BLaER1 (cell line): ENCODE data around the gene CTSZ.
"Not testable (repeated sequence)": the region's sequence is repeated elsewhere in the genome, so short reads cannot be mapped to it uniquely, and the experiment has no call there.

Experiments
- H3K27ac ChIP-seq: shearing (Covaris generic); formaldehyde crosslinking; 2 replicates; pipeline ENCODE4 v1.8.1; 2022
- H3K27me3 ChIP-seq: shearing (Covaris generic); formaldehyde crosslinking; 2 replicates; pipeline ENCODE4 v1.8.1; 2022
- H3K36me3 ChIP-seq: shearing (Covaris generic); formaldehyde crosslinking; 2 replicates; pipeline ENCODE4 v1.8.1; 2022
- H3K4me1 ChIP-seq: shearing (Covaris generic); formaldehyde crosslinking; 2 replicates; pipeline ENCODE4 v1.8.1; 2022
- H3K4me2 ChIP-seq: shearing (Covaris generic); formaldehyde crosslinking; 2 replicates; pipeline ENCODE4 v1.8.1; 2022
- H3K4me3 ChIP-seq: shearing (Covaris generic); formaldehyde crosslinking; 2 replicates; pipeline ENCODE4 v1.8.1; 2022
- H3K9ac ChIP-seq: shearing (Covaris generic); formaldehyde crosslinking; 2 replicates; pipeline ENCODE4 v1.8.1; 2022
- H3K9me3 ChIP-seq: shearing (Covaris generic); formaldehyde crosslinking; 2 replicates; pipeline ENCODE4 v1.8.1; 2022
- H4K20me1 ChIP-seq: shearing (Covaris generic); formaldehyde crosslinking; 2 replicates; pipeline ENCODE4 v1.8.1; 2022
- Cebpa-rat ChIP-seq: shearing (Covaris generic); IDR thresholded peaks from 2 replicates; pipeline ENCODE4 v1.8.1; 2022

CTSZ gene

DNA sequence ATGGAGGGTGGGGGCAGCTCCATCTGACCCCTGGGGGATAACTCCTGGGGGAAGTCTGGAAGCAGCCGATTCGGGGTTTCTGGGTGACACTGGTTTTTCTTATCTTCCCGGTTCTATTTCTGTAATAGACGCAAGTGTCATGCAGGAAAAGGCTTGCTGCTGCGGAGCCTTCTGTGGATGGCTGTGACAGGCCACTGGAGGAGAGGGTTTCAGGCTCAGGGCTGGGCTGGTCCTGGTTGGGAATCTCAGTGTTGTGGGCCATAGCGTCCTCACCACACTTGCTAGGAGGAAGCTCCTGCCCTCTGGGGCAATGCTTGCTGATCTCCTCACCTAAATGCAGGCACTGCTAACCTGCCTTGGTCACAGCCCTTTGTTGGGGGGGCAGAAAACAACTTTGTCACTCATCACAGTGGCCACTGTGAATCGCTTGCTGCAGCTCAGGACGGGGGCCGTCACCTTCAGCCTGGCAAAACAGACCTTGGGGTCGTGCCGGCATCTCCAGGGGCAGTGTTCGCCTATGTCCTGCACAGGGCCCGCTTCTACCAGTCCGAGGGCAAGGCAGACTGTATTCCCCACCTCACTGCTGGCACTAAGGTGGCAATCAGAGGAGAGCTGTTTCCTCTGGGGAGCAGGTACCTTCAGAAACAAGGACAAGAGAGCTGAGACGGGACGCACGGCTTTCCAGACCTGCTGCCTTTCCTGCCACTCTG lies 7.8 kb upstream of the CTSZ start:
- no peak overlapping the region for H3K4me3 ChIP-seq
- no peak overlapping the region for H3K27ac ChIP-seq
- H3K27me3 ChIP-seq, result no peaks in the 10 kb centered on the region
- H3K36me3 ChIP-seq, result no peaks in the 10 kb centered on the region
- H3K9ac ChIP-seq, result no peak overlapping the region
- no peaks in the 10 kb centered on the region for H3K9me3 ChIP-seq
- H4K20me1 ChIP-seq, result no peaks in the 10 kb centered on the region
- TF ChIP-seq Cebpa-rat, result no peak
- peaks cover 36% of the 10 kb centered on the region for H3K4me1 ChIP-seq
- peak overlapping the region; percentile 4; the same call in 1 of the 2 replicates for H3K4me2 ChIP-seq

DNA sequence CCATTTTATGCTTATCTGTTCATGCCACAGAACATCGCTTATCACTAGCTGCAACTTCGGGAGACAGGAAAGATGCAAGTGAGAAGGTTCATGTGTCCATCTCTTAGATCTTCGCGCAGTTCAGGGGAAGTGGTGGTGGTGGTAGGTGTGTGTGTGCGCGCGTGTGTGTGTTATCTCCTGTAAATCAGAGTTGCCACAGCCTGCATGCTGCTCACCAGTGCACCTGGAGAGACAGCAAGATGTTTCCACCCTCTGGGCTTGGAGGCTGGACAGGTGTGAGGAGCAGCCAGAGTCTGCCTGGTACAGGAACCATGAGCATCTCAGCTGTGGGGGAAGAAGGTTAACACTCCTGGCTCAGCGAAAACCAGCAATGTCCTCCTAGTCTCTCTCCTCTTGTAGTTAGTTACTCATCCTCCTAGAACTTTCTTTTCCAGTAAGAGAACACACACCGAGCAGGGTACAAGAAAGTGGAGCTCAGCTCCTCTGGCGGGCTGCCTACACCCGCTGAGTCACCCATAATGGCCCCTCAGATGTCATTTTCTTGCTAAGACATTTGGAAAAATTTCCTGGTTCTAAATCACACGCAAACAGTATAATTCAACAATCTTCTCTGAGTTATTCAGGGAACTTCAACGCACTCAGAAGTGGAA lies 7.0 kb upstream of the CTSZ start:
- no peak for TF ChIP-seq Cebpa-rat
- H3K9ac ChIP-seq, result no peak overlapping the region
- H3K4me2 ChIP-seq, result no peak overlapping the region
- no peaks in the 10 kb centered on the region for H3K36me3 ChIP-seq
- no peaks in the 10 kb centered on the region for H3K9me3 ChIP-seq
- H3K4me3 ChIP-seq, result no peak overlapping the region
- H3K27me3 ChIP-seq, result no peaks in the 10 kb centered on the region
- H3K4me1 ChIP-seq, result peaks cover 36% of the 10 kb centered on the region
- H4K20me1 ChIP-seq, result no peaks in the 10 kb centered on the region
- no peak overlapping the region for H3K27ac ChIP-seq

DNA sequence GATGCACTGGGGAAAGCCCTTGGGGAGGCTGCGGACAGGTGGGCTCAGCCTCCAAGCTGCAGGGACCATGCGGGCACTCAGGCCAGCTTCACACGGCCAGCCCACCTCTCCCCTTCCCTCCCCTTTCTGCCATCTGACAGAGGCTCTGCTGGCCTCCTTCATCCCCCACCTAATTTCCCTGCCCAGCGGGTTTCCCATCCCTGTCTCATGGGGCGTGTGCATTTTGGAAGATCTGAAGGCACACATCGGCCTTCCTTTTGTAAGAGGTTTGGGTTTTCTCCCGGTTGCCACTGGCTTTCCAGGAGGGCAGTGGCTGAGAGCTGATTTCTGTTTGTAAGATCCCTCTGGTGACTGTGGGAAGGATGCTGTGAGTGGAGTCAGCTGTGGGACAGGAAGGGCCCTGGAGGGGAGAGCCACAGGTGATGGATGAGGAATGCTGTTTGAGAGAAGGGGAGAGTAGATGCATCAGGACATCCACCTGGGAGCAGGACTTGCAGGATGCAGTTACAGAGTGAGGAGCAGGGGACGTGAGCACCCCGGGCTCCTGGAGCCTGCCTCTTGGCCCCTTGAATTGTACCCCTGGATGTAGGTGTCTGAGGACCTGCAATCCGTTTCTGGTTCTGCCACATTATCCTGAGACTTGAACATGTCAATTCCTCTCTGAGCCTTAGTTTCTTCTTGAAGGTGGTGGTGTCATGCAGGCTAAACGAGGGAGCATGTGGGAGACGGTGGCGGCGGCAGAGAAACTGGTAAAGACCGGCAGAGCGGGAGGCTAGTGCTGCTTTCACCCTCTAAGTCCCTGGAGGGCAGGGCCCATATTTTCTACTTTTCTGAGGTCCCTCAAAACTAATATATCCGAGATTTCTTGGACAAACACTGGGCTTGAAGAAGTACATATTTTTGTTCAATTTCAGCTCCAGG lies 6.2 kb upstream of the CTSZ start:
- no peak for TF ChIP-seq Cebpa-rat
- H3K36me3 ChIP-seq, result no peaks in the 10 kb centered on the region
- H3K27me3 ChIP-seq, result no peaks in the 10 kb centered on the region; the same call in 1 of the 2 replicates
- no peak overlapping the region for H3K27ac ChIP-seq
- no peaks in the 10 kb centered on the region for H3K9me3 ChIP-seq
- no peak overlapping the region for H3K4me3 ChIP-seq
- no peaks in the 10 kb centered on the region for H4K20me1 ChIP-seq
- H3K4me1 ChIP-seq, result peaks cover 44% of the 10 kb centered on the region
- no peak overlapping the region for H3K4me2 ChIP-seq
- no peak overlapping the region for H3K9ac ChIP-seq

DNA sequence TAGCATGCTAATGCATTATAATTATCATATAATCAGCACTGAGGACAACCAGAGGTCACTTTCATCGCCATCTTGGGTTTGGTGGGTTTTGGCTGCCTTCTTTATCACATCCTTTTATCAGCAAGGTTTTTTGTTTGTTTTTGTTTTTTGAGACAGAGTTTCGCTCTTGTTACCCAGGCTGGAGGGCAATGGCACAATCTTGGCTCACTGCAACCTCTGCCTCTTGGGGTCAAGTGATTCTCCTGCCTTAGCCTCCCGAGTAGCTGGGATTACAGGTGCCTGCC lies 4.8 kb upstream of the CTSZ start:
- not testable (repeated sequence) for H3K4me3 ChIP-seq, H3K36me3 ChIP-seq, H4K20me1 ChIP-seq, H3K4me2 ChIP-seq, H3K9ac ChIP-seq, H3K27ac ChIP-seq, H3K9me3 ChIP-seq
- peaks cover 13% of the 10 kb centered on the region for H3K27me3 ChIP-seq
- H3K4me1 ChIP-seq, result peaks cover 49% of the 10 kb centered on the region

DNA sequence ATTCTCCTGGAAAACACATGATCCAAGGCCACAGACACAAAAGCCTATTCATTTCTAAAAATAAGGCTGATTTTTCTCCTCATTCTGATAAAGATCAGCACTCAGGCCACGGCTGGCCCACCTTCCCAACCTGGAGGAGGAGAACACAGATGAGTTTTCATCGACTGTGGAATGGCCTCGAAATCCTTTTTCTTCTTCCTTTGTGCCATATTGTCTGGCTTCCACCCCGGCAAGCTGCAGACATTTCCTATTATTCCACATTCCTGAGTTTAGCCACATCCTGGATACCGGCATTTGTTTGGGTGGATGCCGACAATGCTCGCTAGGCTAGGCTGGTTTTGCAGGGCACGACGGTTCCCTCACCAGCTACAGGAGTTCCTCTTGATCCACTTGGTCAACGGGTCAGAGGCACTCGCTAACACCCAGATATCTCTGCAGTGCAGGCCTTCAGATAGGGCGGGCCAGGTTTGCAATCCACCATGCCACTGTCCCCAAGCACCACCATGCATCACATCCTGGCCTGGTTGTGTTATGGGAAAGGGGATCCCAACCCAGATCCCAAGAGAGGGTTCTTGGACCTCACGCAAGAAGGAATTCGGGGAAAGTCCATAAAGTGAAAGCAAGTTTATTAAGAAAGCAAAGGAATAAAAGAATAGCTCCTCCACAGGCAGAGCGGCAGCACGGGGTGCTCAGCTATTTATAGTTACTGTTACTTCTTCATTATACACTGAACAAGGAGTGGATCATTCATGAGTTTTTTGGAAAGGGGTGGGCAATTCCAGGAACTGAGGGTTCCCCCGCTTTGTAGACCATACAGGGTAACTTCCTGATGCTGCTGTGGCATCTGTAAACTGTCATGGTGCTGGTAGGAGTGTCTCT lies 4.2 kb upstream of the CTSZ start:
- H3K27me3 ChIP-seq, result peaks cover 19% of the 10 kb centered on the region
- H3K4me1 ChIP-seq, result peaks cover 49% of the 10 kb centered on the region
- H3K36me3 ChIP-seq, result no peaks in the 10 kb centered on the region
- no peak overlapping the region for H3K4me2 ChIP-seq
- no peaks in the 10 kb centered on the region for H3K9me3 ChIP-seq
- no peak overlapping the region for H3K27ac ChIP-seq
- H4K20me1 ChIP-seq, result 0 out of 2 replicates have a peak, but pooled peaks cover 1% of the 10 kb centered on the region
- no peak for TF ChIP-seq Cebpa-rat
- no peak overlapping the region for H3K4me3 ChIP-seq
- H3K9ac ChIP-seq, result no peak overlapping the region

DNA sequence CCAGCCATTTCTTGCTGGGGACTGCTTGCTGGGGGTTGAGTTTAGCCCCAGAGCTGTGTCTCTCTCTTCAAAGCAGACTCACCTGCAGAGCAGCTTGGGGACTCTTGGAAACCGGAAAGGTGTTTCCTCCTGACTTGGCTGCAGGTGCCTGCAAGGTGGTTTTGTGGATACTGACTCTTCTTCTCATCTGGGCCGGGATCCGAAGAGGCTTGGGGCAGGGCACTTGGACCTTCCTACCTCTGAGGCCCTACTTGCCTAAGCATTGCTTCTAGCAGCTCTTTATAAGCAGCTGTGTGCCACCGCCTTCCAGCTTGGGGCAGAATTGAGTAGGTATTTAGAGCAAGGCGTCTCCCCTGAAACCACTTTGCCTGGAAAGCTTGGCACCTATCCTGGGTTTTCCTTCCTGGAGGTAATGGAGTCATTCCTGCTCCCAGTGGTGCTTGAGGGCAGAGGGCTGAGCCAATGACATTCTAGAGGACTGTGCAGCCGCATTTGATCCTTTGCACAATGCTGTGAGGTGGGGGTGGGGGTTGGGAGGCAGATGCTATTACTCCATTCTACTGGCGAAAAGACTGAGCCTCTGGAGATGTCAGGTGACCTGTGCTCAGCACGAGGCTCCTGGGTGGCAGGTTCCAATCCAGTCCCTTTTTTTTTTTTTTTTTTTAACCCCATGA lies 3.4 kb upstream of the CTSZ start:
- Histone ChIP-seq H3K9ac (no peak overlapping the region), H3K27ac (no peak overlapping the region), H3K27me3 (peaks cover 23% of the 10 kb centered on the region), H3K4me2 (no peak overlapping the region), H4K20me1 (peaks cover 9% of the 10 kb centered on the region; the same call in 1 of the 2 replicates), H3K36me3 (no peaks in the 10 kb centered on the region), H3K4me1 (peaks cover 50% of the 10 kb centered on the region), H3K4me3 (no peak overlapping the region), H3K9me3 (no peaks in the 10 kb centered on the region)
- TF ChIP-seq Cebpa-rat, result no peak

DNA sequence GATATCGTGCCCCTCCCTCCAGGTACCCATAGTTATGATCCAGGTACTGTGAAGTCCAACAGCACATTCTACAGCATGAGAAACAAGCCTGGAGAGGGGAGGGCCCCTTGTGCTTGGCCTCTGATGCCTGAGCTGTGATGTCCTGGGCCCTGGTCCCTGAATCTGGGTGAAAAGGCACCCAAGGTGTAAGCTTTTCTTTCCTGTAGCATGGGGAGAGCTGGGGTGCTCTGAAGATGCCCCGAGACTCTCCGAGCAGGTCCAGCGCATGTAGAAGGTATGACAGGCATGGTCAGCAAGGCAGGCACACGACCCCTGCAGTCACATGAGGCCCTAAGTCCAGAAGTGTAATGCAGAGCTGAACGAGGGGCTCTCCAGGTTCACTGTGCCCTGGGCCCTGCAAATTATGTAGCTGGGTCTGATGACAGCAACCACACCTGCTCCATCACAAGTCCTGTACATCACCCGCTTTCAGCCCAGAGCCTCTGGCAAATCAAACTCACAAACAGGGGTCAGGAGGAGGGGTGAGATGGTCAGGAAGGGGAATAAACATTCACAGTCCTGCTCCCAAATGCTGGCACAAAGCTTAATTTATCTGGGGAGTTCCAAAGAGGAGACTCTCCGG lies 1.8 kb upstream of the CTSZ start:
- Histone ChIP-seq H3K27me3 (peaks cover 23% of the 10 kb centered on the region), H3K4me3 (no peak overlapping the region), H3K27ac (no peak overlapping the region), H3K36me3 (no peaks in the 10 kb centered on the region), H3K9ac (no peak overlapping the region), H3K9me3 (no peaks in the 10 kb centered on the region), H3K4me2 (peak overlapping the region; percentile 94), H3K4me1 (peaks cover 55% of the 10 kb centered on the region), H4K20me1 (peaks cover 23% of the 10 kb centered on the region; the same call in 1 of the 2 replicates)
- no peak for TF ChIP-seq Cebpa-rat

DNA sequence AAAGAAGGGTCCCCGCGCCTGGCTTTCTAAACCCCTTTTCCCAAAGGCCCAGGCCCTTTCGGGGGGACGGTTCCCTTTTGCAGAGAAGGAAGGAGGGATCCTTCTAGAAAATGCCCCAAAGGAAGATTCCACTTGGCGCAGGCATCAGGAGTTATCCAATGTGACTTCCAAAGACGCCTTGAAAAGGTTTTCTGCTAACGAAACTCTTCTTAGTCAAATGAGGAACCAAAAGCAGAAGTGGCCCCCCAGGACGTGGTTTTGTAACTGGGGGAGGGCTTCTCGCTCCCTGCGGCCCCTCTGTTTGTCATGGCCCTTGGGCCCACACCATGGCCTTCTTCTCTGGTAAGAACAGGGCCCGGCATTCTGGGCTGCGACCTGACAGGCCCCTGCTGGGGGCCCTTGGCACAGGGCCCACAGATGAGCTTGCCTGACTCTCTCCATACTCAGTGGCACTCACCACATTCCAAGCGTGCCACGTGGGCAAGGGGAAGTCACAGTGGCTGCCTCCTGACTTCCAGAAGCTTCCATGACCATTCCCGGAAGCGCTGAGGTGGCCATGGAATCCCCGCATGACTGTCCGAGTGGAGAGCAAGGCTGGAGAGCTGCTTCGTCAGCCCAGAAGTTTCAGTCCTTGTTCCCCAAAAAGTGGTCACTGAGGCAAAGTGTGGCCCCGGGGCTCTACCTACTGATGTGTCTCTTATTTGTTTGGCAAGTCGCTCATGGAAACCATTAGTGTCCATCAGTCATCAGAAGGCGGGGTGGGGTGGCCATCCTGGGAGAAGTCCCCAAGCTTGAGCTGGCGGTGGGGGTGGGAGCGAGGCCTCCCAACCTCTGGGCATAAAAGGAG lies 834 bp upstream of the CTSZ start:
- TF ChIP-seq Cebpa-rat, result no peak
- Histone ChIP-seq H3K4me2 (peak overlapping the region; percentile 94), H3K4me1 (peaks cover 62% of the 10 kb centered on the region), H3K27ac (peak overlapping the region; percentile 73), H3K27me3 (peaks cover 23% of the 10 kb centered on the region), H3K36me3 (no peaks in the 10 kb centered on the region), H4K20me1 (peaks cover 25% of the 10 kb centered on the region; the same call in 1 of the 2 replicates), H3K4me3 (peak overlapping the region; percentile 66), H3K9ac (peak overlapping the region; percentile 74), H3K9me3 (no peaks in the 10 kb centered on the region)
